ENCODE measurements around the gene PRICKLE3.
A peak's percentile ranks its signal among the peaks of the same experiment; 100 is the strongest.

Gene PRICKLE3

GRCh38 chrX:49206543-49206942 is 20.4 kb upstream of the PRICKLE3 start:
- no peak for DNase-seq

- DNase-seq, result no peak
Observed at GRCh38 chrX:49205443-49205842, 19.3 kb upstream of the PRICKLE3 start.

GRCh38 chrX:49204709-49205108 is 18.5 kb upstream of the PRICKLE3 start:
- no peak for DNase-seq

GRCh38 chrX:49204017-49204416 is 17.8 kb upstream of the PRICKLE3 start:
- DNase-seq, result no peak

- DNase-seq, result no peak
Observed at GRCh38 chrX:49203536-49203935, 17.4 kb upstream of the PRICKLE3 start.

GRCh38 chrX:49202022-49202421 is 15.8 kb upstream of the PRICKLE3 start:
- no peak for DNase-seq

GRCh38 chrX:49199906-49200771 is 14.0 kb upstream of the PRICKLE3 start, which contains the start of gene SYP:
TSS of gene SYP (minus strand) at chrX:49200193. CDS start at chrX:49200186, 7 bp downstream.
- DNase-seq, result peak; percentile 68

GRCh38 chrX:49199315-49199595 is 13.1 kb upstream of the PRICKLE3 start:
- no peak for DNase-seq

GRCh38 chrX:49198540-49199314 is 12.6 kb upstream of the PRICKLE3 start:
- DNase-seq, result no peak

- DNase-seq, result no peak
Observed at GRCh38 chrX:49197543-49198087, 11.4 kb upstream of the PRICKLE3 start.

GRCh38 chrX:49193542-49193964 is 7.4 kb upstream of the PRICKLE3 start:
- no peak for DNase-seq

GRCh38 chrX:49192722-49193328 is 6.7 kb upstream of the PRICKLE3 start:
- DNase-seq, result no peak

- no peak for DNase-seq
Observed at GRCh38 chrX:49191574-49192011, 5.4 kb upstream of the PRICKLE3 start.

GRCh38 chrX:49190821-49191573 is 4.8 kb upstream of the PRICKLE3 start:
- peak; percentile 95 for DNase-seq

GRCh38 chrX:49189606-49190005 is 3.4 kb upstream of the PRICKLE3 start:
- no peak for DNase-seq

GRCh38 chrX:49188468-49189076 is 2.4 kb upstream of the PRICKLE3 start:
- no peak for DNase-seq

GRCh38 chrX:49187526-49187925 is 1.4 kb upstream of the PRICKLE3 start:
- DNase-seq, result no peak

- DNase-seq, result no peak
Observed at GRCh38 chrX:49187028-49187394, 838 bp upstream of the PRICKLE3 start.

- peak; percentile 88 for DNase-seq
Observed at GRCh38 chrX:49184294-49185281, 1.6 kb downstream of the PRICKLE3 start.

- DNase-seq, result no peak
Observed at GRCh38 chrX:49183701-49184281, 2.4 kb downstream of the PRICKLE3 start.

GRCh38 chrX:49179358-49179757 is 6.8 kb downstream of the PRICKLE3 start:
- DNase-seq, result no peak

Data from NCI-H1105 (cell line).